Measurements from ENCODE around the gene A2ML1.
"Not testable (repeated sequence)": the region's sequence is repeated elsewhere in the genome, so short reads cannot be mapped to it uniquely, and the experiment has no call there.

Gene A2ML1

DNA sequence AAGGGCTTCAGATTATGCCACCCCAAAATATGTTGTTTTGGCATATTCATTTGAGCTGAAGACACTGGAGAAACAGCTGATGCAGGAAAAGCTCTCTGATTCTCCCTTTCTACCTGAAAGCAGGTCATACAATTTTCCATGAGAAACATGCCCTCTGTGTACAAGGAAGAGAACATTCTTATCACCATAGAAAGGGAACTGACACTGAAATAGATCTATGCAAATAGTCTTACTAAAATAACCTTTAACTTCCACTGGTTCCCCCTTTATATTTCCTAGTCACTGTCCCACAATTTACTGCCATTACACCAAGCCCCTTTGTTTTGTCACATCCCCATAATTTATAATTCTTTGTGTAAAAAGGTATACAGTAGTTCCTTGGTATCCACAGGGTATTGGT is 82.2 kb downstream of the A2ML1 start:
- in situ Hi-C loops (cut with HindIII; ENCODE audit: low sequenced_read_pairs) = no loop called here

DNA sequence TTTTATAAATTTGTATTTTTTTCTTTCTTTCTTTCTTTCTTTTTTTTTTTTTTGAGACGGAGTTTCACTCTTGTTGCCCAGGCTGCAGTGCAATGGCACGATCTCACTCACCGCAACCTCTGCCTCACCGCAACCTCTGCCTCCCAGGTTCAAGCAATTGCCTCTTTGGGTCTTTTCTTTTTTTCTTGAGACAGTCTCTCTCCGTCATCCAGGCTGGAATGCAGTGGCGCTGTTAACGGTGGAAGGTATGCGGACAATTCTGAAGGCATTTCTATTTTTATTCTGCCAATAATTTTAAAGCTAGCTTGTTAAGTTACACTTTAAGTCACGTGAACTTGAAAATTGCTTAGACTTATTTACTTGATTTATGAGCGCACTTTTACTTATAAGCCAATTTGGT is 83.1 kb downstream of the A2ML1 start:
- in situ Hi-C loops (cut with HindIII; ENCODE audit: low sequenced_read_pairs) = no loop called here

- in situ Hi-C loops (cut with HindIII; ENCODE audit: low sequenced_read_pairs) = no loop called here
Measured at GRCh38 chr12:8906266-8907180, 84.1 kb downstream of the A2ML1 start.

DNA sequence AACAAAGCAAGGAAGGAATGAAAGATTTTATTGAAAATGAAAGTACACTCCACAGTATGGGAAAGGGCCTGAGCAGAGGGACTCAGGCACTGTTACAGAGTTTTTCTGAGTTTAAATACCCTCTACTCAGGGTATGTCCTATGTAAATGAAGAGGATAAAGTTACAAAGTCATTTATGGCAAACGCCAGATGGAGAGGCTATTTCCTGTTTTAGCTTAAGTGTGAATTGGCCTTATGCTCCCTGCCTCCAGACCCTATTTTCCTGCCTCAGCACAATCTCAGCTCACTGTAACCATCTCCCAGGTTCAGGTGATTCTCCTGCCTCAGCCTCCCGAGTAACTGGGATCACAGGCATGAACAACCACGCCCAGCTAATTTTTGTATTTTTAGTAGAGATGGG is 85.1 kb downstream of the A2ML1 start:
- in situ Hi-C loops (cut with HindIII; ENCODE audit: low sequenced_read_pairs) = no loop called here

DNA sequence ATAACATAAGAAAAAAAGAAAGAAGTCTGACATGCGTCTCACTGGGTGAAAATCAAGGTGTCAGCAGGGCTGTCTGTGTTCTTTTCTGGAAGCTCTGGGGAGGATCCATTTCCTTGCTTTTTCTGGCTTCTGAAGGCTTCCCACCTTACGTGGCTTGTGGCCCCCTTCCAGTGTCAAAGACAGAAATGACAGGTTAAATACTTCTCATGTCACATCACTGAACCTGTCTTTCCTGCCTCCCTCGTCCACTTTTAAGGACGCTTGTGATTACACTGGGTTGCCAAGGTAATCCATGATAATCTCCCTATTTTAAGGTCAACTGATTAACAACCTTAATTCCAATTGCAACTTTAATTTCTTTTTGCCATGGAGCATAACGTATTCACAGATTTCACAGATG is 87.3 kb downstream of the A2ML1 start:
- in situ Hi-C loops (cut with HindIII; ENCODE audit: low sequenced_read_pairs) = no loop called here

DNA sequence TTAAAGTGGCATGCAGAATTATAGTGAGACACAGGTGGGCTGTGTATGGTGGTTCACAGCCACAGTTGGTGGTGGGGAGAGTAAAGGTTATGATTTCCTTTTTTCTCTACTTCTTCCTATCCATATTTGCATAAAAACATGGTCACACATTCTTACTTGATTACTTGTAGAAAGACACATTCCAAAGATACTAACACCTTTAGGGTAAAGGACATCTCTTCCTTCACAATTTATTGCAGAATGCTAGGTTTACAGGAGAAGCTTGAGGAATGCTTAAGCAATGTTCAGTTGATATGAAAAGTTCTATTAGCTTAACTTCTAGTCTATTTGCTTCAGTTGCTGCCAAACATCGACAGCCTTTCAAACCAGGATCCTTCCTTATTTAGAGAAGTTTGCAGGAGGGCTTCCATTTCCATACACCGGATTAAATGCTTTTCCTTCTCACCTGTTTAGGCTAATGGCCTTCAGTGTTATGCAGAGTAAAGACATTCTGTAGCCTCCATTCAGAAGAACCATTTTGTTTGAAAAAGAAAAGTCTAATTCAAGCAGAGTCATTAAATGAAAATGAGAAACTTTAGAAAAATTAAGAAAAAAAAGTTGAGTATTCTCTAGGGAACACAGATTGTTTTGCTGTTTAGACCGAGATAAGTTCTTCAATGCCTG is 89.3 kb downstream of the A2ML1 start:
- in situ Hi-C loops (cut with HindIII; ENCODE audit: low sequenced_read_pairs) = no loop called here

DNA sequence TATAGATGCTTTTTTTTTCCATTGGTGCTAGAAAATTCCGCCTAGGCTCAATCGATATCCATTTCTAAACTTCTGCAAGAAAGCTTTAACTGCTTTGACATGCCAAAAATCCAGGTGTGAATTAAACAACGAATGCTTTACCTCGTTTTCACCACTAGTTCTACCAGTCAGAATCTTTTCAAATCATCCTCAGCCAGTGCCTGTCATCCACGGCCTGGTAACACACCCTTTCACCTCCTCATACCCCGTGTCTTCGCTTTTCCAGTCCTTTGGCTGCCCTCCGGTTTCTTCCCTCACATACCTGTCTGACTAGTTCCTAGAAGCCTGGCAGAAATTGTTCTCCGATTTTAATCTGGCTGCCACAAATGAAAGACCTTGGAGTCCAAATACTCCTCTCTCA is 90.5 kb downstream of the A2ML1 start:
- in situ Hi-C loops (cut with HindIII; ENCODE audit: low sequenced_read_pairs) = no loop called here

DNA sequence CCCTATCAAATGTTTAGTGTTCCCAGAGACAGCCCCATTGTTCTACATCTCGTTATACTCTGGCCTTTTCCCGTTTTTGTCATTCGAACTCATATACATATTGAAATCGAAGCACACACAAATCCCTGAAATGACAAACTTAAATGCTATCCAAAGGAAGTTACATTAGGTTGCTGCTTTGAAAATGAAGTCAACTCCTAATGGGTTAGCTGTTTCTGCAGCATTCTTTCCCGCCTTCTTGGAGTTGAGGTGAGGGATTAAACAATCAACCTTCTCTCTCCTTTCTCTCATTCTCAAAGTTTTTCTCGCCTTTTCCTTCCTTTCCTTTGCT is 91.2 kb downstream of the A2ML1 start:
- in situ Hi-C loops (cut with HindIII; ENCODE audit: low sequenced_read_pairs) = no loop called here

DNA sequence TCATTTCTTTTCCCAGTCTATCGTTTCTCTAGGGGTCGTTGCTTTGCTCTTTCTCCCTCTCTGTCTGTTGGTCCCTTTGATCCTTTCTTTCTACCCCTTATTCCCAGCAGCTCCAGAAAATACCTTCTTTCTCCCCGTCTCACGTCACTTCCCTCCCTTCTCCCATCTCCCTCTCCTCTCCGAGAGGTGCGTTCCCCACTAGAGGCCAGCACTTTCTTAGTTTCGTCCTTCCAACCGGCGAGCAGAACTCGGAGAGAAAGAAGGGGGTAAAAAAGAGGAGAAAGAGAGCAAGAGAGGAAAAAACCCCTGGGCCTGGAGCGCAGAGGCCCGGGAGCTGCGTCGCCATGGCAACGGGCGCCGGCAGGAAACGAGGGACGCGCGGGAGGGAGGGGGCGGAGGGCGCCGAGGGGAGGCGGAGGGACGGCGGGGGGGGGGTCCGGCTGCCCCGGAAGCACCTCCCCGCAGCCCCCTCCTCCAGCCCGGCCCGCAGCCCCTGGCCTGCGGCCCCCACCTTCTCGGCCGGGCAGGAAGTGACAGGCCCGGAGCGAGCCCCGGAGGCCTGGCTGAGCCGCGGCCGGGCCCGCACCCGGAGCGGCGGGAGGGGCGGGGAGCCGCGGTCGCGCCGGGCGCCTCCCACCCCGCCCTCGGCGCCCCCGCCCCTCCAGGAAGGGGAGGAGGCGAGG is 91.8 kb downstream of the A2ML1 start, which contains the start of gene PHC1:
PHC1 (plus strand) TSS at position 477 of the 683 bp plus-strand sequence. CDS start 3,169 bp downstream, outside the sequence.
- in situ Hi-C loops (cut with HindIII; ENCODE audit: low sequenced_read_pairs) = not testable (repeated sequence)

- in situ Hi-C loops (cut with HindIII; ENCODE audit: low sequenced_read_pairs) = no loop called here
Measured at GRCh38 chr12:8914716-8915526, 92.5 kb downstream of the A2ML1 start.

GRCh38 chr12:8916154-8916553 is 93.7 kb downstream of the A2ML1 start:
- in situ Hi-C loops (cut with HindIII; ENCODE audit: low sequenced_read_pairs) = no loop called here

DNA sequence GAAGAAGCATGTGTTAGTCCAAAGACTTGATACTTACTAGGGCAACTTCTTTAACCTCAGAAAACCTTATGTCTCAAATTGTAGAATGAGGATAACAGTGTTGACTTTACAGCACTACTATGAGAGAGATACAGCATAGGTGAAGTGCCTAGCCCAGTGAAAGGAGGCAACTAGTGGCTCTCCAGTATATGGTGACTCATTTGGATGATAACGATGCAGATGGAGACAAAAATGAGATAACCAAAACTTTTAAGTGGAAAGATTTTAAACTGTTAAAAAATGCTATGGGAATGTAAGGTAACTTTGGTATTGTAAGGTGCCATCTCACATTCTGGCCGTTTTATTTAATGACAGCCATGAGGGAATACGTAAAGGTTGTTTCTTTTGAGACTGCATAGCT is 94.6 kb downstream of the A2ML1 start:
- in situ Hi-C loops (cut with HindIII; ENCODE audit: low sequenced_read_pairs) = no loop called here

- in situ Hi-C loops (cut with HindIII; ENCODE audit: low sequenced_read_pairs) = no loop called here
Measured at GRCh38 chr12:8917751-8918150, 95.3 kb downstream of the A2ML1 start.

DNA sequence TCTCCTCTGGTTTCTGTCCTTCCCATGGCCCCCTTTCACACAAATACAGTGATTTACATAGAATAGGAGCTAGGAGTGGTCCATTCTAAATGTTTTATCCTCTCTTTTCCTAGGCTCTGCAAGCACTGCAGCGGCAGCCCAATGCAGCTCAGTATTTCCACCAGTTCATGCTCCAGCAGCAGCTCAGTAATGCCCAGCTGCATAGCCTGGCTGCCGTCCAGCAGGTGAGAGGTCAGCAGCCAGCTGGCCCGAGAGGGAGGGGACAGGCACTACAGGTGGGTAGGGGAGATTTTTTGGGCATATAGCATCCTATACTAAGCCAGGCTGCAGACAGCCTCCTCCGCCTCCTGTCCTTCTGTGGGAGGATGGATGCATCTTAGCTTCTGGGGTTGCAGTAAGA is 97.2 kb downstream of the A2ML1 start:
- in situ Hi-C loops (cut with HindIII; ENCODE audit: low sequenced_read_pairs) = not testable (repeated sequence)

DNA sequence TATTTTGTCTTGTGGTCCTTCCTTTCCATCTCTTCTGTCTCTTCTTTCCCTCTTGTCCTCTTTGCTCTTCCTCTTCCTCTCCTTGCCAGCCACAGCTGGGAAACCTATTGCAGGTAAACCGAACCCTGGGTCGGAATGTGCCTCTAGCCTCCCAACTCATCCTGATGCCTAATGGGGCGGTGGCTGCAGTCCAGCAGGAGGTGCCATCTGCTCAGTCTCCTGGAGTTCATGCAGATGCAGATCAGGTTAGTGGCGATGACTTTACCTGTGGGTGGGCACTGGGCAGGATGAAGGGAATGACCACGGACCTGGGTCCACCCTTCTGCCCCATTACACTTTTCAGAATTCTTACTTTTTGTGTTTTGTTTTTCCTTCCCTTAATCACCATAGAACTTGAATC is 100.1 kb downstream of the A2ML1 start:
- in situ Hi-C loops (cut with HindIII; ENCODE audit: low sequenced_read_pairs) = no loop called here

Measured in DLD1 (cell line).